ENCODE results near the gene MAN1A1. TPM values are rescaled to one million over a fixed set of nuclear protein-coding genes. Genes with fewer than 3 reads are reported as not detected.
"Not testable (repeated sequence)": the region's sequence is repeated elsewhere in the genome, so short reads cannot be mapped to it uniquely, and the experiment has no call there.

Gene MAN1A1
- total RNA-seq, 4 donors from 2014 or later: 6.3 to 92.3 (median 22.4) TPM

DNA sequence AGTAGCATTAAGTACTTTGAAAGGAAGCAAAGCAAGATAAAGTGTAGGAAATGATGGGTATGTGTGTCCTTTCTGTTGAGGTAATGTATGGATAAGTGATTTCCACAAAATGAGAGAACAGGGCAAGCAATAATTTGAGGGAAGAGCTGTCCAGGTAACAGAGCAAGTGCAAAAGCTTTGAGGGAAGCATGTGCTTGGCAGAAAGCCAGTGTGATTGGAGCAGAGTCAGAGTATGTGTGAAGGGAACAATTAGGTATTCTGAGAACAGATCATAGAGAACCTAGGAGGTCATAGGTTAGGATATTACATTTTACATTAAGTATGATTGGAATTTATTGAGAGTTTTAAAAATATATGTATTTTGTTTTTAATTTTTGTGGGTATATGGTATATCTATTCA is 30.2 kb upstream of the MAN1A1 start:
- H3K4me1 ChIP-seq: no peaks in the 10 kb centered on the region

DNA sequence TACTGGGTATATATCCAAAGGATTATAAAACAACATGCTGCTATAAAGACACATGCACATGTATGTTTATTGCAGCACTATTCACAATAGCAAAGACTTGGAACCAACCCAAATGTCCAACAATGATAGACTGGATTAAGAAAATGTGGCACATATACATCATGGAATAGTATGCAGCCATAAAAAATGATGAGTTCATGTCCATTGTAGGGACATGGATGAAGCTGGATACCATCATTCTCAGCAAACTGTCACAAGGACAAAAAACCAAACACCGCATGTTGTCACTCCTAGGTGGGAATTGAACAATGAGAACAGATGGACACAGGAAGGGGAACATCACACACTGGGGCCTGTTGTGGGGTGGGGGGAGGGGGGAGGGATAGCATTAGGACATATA is 27.5 kb upstream of the MAN1A1 start:
- H3K4me3 ChIP-seq; H3K36me3 ChIP-seq; DNase-seq; H3K27ac ChIP-seq; H3K4me1 ChIP-seq; H3K9me3 ChIP-seq; H3K27me3 ChIP-seq; intact Hi-C loops (cut with DNase I): not testable (repeated sequence)
- 89 to 100% methylated on average over 1 of the region's 1 CpG for WGBS, 2 donors

More for the DNA sequence above, 30.2 kb upstream of the MAN1A1 start:
- no peak overlapping the region for H3K4me3 ChIP-seq
- H3K27ac ChIP-seq: no peak overlapping the region
- no peaks in the 10 kb centered on the region for H3K9me3 ChIP-seq
- no peak for TF ChIP-seq POLR2A (IDR thresholded peaks at IDR 0.05)
- TF ChIP-seq, protein P1, sequence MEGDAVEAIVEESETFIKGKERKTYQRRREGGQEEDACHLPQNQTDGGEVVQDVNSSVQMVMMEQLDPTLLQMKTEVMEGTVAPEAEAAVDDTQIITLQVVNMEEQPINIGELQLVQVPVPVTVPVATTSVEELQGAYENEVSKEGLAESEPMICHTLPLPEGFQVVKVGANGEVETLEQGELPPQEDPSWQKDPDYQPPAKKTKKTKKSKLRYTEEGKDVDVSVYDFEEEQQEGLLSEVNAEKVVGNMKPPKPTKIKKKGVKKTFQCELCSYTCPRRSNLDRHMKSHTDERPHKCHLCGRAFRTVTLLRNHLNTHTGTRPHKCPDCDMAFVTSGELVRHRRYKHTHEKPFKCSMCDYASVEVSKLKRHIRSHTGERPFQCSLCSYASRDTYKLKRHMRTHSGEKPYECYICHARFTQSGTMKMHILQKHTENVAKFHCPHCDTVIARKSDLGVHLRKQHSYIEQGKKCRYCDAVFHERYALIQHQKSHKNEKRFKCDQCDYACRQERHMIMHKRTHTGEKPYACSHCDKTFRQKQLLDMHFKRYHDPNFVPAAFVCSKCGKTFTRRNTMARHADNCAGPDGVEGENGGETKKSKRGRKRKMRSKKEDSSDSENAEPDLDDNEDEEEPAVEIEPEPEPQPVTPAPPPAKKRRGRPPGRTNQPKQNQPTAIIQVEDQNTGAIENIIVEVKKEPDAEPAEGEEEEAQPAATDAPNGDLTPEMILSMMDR (IDR thresholded peaks at IDR 0.05): no peak
- DNase-seq: no peak
- intact Hi-C loops (cut with DNase I): no loop called here
- H3K36me3 ChIP-seq: no peaks in the 10 kb centered on the region
- H3K27me3 ChIP-seq: no peaks in the 10 kb centered on the region

DNA sequence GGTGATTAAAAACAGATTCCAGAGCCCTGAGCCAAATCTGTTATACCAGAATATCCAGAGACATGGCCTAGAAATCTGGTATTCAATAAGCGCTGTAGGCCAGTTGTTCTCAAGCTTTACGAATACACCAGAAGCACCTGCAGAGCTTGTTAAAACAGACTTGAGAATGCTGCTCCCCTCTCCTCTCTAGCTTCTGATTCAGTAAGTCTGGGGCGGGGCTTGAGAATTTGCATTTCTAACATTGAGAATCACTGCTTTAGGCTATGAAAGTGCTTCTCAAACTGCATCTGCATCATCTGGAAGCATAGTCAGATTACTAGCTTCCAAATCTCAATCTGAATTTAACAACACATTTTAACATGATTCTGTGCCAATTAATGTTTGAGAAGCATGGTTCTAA is 20.5 kb upstream of the MAN1A1 start:
- WGBS, 2 donors: 84 to 92% methylated on average over 3 of the region's 3 CpGs
- Histone ChIP-seq H3K4me1 (no peaks in the 10 kb centered on the region), H3K4me3 (no peak overlapping the region), H3K9me3 (no peaks in the 10 kb centered on the region), H3K27me3 (no peaks in the 10 kb centered on the region), H3K36me3 (no peaks in the 10 kb centered on the region), H3K27ac (no peak overlapping the region)
- no peak for DNase-seq
- TF ChIP-seq, protein P1 (IDR thresholded peaks at IDR 0.05): no peak
- TF ChIP-seq POLR2A (IDR thresholded peaks at IDR 0.05): no peak
- intact Hi-C loops (cut with DNase I): no loop called here

DNA sequence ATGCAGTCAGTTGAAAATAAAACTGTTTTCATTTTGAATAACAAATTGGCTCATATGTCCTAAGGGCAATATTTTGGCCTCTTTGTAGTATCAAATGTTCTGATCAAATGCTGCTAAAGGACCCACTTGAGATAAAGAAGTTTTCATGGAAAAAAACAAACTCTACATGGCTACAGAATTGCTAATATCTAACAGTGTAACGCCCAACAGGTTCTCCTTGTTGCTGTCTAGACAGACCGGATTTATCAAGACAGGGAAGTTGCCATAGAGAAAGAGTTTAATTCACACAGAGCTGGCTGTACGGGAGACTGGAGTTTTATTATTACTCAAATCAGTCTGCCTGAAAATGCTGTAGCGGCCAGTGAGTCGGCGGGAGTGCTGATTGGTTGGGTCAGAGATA is 19.4 kb upstream of the MAN1A1 start:
- no peaks in the 10 kb centered on the region for H3K27me3 ChIP-seq
- H3K4me1 ChIP-seq: no peaks in the 10 kb centered on the region
- intact Hi-C loops (cut with DNase I): loop anchor here (10.0 kb wide), 1 partner anchor 276 kb away; no protein-coding TSS in a partner anchor
- no peak for DNase-seq
- no peaks in the 10 kb centered on the region for H3K36me3 ChIP-seq
- H3K27ac ChIP-seq: no peak overlapping the region
- TF ChIP-seq POLR2A (IDR thresholded peaks at IDR 0.05): no peak
- no peak overlapping the region for H3K4me3 ChIP-seq
- no peaks in the 10 kb centered on the region for H3K9me3 ChIP-seq
- 86% methylated on average over 6 of the region's 6 CpGs for WGBS, 2 donors

DNA sequence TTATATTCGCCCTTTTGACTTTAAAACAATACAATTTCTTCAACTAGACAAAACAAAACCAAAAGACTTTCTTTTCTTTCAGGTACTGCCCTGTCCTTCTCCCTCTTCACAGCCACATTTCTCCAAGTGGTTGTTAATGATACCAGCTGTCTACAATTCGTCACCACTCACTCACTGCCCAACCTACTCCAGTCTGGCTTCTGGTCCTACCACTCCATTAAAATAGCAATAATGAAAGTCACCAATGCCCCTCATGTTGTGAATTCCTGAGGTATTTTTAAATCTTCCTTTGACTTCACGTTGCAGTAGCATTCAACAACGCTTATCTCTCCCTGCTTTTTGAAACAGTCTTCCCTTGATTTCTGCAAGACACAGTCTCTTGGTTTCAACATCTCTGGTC is 11.6 kb upstream of the MAN1A1 start:
- TF ChIP-seq, protein P1 (IDR thresholded peaks at IDR 0.05): no peak
- no peak for TF ChIP-seq POLR2A (IDR thresholded peaks at IDR 0.05)
- H3K9me3 ChIP-seq: no peaks in the 10 kb centered on the region
- H3K36me3 ChIP-seq: no peaks in the 10 kb centered on the region
- no peak overlapping the region for H3K4me3 ChIP-seq
- no peak overlapping the region for H3K27ac ChIP-seq
- intact Hi-C loops (cut with DNase I): loop anchor here (10.0 kb wide), 1 partner anchor 284 kb away; no protein-coding TSS in a partner anchor
- H3K27me3 ChIP-seq: no peaks in the 10 kb centered on the region
- no peak for DNase-seq
- WGBS, 2 donors: 88 to 93% methylated on average over 4 of the region's 4 CpGs
- H3K4me1 ChIP-seq: no peaks in the 10 kb centered on the region

DNA sequence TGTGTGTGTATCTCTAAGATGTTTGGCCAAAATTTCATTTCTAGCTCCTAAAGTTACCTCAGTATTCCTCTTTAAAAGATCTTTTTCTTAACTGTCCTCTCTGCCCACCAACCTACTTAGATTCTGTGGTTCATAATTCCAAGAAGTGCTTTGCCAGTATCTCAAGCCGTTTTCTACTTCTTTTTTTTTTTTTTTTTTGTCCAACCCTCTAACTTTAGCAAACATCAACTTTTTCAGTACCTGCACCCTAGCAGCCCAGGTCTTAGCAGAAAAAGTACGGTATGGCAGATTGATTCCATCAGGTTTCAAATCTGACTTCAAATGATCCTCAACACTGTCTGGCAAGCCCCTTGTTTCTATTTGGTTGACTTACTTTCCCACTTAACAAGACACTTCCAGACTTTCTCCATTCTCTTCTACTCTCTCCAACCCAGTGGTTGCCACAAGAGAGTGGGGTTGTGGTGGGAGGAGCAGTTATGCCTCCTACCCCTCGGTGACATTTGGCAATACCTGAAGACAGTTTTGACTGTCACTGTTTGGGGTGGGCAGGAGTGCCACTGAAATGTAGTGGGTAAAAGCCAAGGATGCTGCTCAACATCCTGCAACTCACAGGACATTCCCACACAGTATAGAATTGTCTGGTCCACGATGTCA is 10.8 kb upstream of the MAN1A1 start:
- no peak for TF ChIP-seq POLR2A (IDR thresholded peaks at IDR 0.05)
- TF ChIP-seq, protein P1 (IDR thresholded peaks at IDR 0.05): no peak

More for the DNA sequence above, 10.8 kb upstream of the MAN1A1 start:
- Histone ChIP-seq H3K4me1 (no peaks in the 10 kb centered on the region), H3K27ac (no peak overlapping the region), H3K9me3 (no peaks in the 10 kb centered on the region), H3K27me3 (no peaks in the 10 kb centered on the region), H3K36me3 (no peaks in the 10 kb centered on the region), H3K4me3 (no peak overlapping the region)
- 66 to 77% methylated on average over 4 of the region's 4 CpGs for WGBS, 2 donors
- intact Hi-C loops (cut with DNase I): loop anchor here (10.0 kb wide), 1 partner anchor 284 kb away; no protein-coding TSS in a partner anchor
- DNase-seq: no peak

Measured in esophagus squamous epithelium (tissue), 5 donors.